Pancreas (tissue), 10 donors: Measurements from ENCODE around the gene SLC7A9. TPM values are rescaled to one million over a fixed set of nuclear protein-coding genes. Genes with fewer than 3 reads are reported as not detected.

Experiments used
- ATAC-seq, 4 donors: fragments of 200-7000 bp; cut with Tn5 transposase; one replicate each; pipeline versions ENCODE4 v1.8.0 to v1.9.1; 2020; ENCODE audit warnings: mild to moderate bottlenecking in 4 of 4, moderate library complexity in 4 of 4
- DNase-seq, 6 donors: peaks; one replicate each; pipeline ENCODE4 v3.0.0-alpha.2; 2020
- FAIRE-seq: peaks from 2 replicates; lab custom pipeline; 2012; peaks lifted over from hg19 to GRCh38; lab: Jason Lieb, UNC
- H3K27ac ChIP-seq, 4 donors: fragments of 200-600 bp; sonication (generic); 1 replicate in 3 of 4; 2 replicates in 1 of 4; pipeline versions ENCODE4 v1.5.0 to v1.8.0; 2020
- H3K27me3 ChIP-seq, 4 donors: fragments of 200-600 bp; one replicate each; pipeline ENCODE4 v1.8.0; 2021
- H3K36me3 ChIP-seq, 3 donors: fragments of 200-600 bp; sonication (generic) in 1 of 3; one replicate each; pipeline versions ENCODE4 v1.5.0 to v1.8.0; 2020 to 2021
- H3K4me1 ChIP-seq, 3 donors: fragments of 200-600 bp; one replicate each; pipeline ENCODE4 v1.8.0; 2021
- H3K4me3 ChIP-seq, 4 donors: fragments of 200-600 bp; sonication (generic) in 2 of 4; one replicate each; pipeline versions ENCODE4 v1.5.0 to v1.8.0; 2020 to 2021
- H3K9me3 ChIP-seq, 4 donors: fragments of 200-600 bp; one replicate each; pipeline ENCODE4 v1.8.0; 2021
- CTCF ChIP-seq, 4 donors: fragments of 200-600 bp; sonication (generic) in 3 of 4; IDR thresholded peaks; one replicate each; pipeline versions ENCODE4 v1.5.0 to v1.8.0; 2021; ENCODE audit warnings: antibody characterized with exemption in 4 of 4
- WGBS, 2 donors: extraction: QIAGEN DNeasy Blood & Tissue Kit; methylation state at CpG; one replicate each; pipeline ENCODE4 v1.1.7; 2013; 5-methylcytosine and 5-hydroxymethylcytosine counted together
- intact Hi-C, 3 donors: fragments of 100-400 bp; cut with DNase I; formaldehyde crosslinking; loops; one replicate each; pipeline versions ENCODE4 v1.11.1 to v1.14.2; 2022
- polyA plus RNA-seq, 2 donors: library from polyadenylated mRNA; stranded (reverse); fragments of 200-250 nt; gene quantifications; one replicate each; pipeline ENCODE4 v1.2.3, GENCODE V29; 2013
- total RNA-seq, 6 donors: library from RNA; stranded (reverse); fragmentation: NEBNext Ultra II Directional in 4 of 6; extraction: Animal tissue kit (Norgen Biotek cat#: 25700) in 4 of 6; gene quantifications; one replicate each; pipeline versions ENCODE4 v1.2.1 to v1.2.4, GENCODE V29; 2021 to 2023
- donor health status: healthy with polysubstance abuse.
- donor health status: DM: no; HTN: no; CAD: no; lungs with moderate emphysema.
- donor health status: DM: no; HTN: no; CAD: no.
- donor health status: control.
- donor health status: control.
- donor health status: Bipolar disorder and iron deficiency.
- donor health status: DM: yes; HTN: yes; CAD: no.
- donor health status: DM: no; HTN: no; CAD: no.
- donor health status: DM: no; HTN: no; CAD: no.
- donor health status: DM: yes; HTN: yes; CAD: no.

SLC7A9 gene
- total and polyA plus RNA-seq, 8 donors = 0.08 to 1.1 (median 0.28) TPM; not detected in 3

GRCh38 chr19:32895384-32895783 lies 25.8 kb upstream of the SLC7A9 start:
- Histone ChIP-seq H3K4me1 (no peaks in the 10 kb centered on the region), H3K27me3 (no peaks in the 10 kb centered on the region), H3K36me3 (no peaks in the 10 kb centered on the region), H3K9me3 (no peaks in the 10 kb centered on the region), H3K4me3 (no peak overlapping the region), H3K27ac (no peak overlapping the region)
- ATAC-seq (no peak), DNase-seq (no peak), FAIRE-seq (no peak)
- 92 to 95% methylated on average over 3 of the region's 3 CpGs for WGBS, 2 donors
- intact Hi-C loops = no loop called here
- TF ChIP-seq CTCF (IDR thresholded peaks at IDR 0.05) = no peak

- intact Hi-C loops = no loop called here
- Histone ChIP-seq H3K36me3 (no peaks in the 10 kb centered on the region), H3K27ac (no peak overlapping the region), H3K4me1 (no peaks in the 10 kb centered on the region), H3K4me3 (no peak overlapping the region), H3K27me3 (no peaks in the 10 kb centered on the region), H3K9me3 (no peaks in the 10 kb centered on the region)
- TF ChIP-seq CTCF (IDR thresholded peaks at IDR 0.05) = no peak
- ATAC-seq = no peak
- no peak for DNase-seq
- peak; percentile 26 for FAIRE-seq
- 94 to 98% methylated on average over 2 of the region's 2 CpGs for WGBS, 2 donors
Observed at GRCh38 chr19:32891609-32892008, 22.0 kb upstream of the SLC7A9 start.

GRCh38 chr19:32890841-32891240 lies 21.3 kb upstream of the SLC7A9 start:
- TF ChIP-seq CTCF (IDR thresholded peaks at IDR 0.05) = no peak
- intact Hi-C loops = no loop called here
- H3K4me3 ChIP-seq = no peak overlapping the region
- H3K27me3 ChIP-seq = no peaks in the 10 kb centered on the region
- no peaks in the 10 kb centered on the region for H3K9me3 ChIP-seq
- H3K27ac ChIP-seq = no peak overlapping the region
- no peaks in the 10 kb centered on the region for H3K36me3 ChIP-seq
- 98 to 100% methylated on average over 10 of the region's 10 CpGs for WGBS, 2 donors
- DNase-seq (no peak), FAIRE-seq (no peak), ATAC-seq (no peak)
- no peaks in the 10 kb centered on the region for H3K4me1 ChIP-seq

- no peak for FAIRE-seq
- H3K36me3 ChIP-seq = no peaks in the 10 kb centered on the region
- intact Hi-C loops = no loop called here
- no peak for ATAC-seq
- no peak overlapping the region for H3K27ac ChIP-seq
- TF ChIP-seq CTCF (IDR thresholded peaks at IDR 0.05) = no peak
- no peak for DNase-seq
- WGBS, 2 donors = 97% methylated on average over 13 of the region's 13 CpGs
- H3K27me3 ChIP-seq = no peaks in the 10 kb centered on the region
- no peaks in the 10 kb centered on the region for H3K4me1 ChIP-seq
- no peak overlapping the region for H3K4me3 ChIP-seq
- H3K9me3 ChIP-seq = no peaks in the 10 kb centered on the region
Observed at GRCh38 chr19:32890326-32890725, 20.8 kb upstream of the SLC7A9 start.

- H3K4me1 ChIP-seq = no peaks in the 10 kb centered on the region
- H3K9me3 ChIP-seq = no peaks in the 10 kb centered on the region
- no peak for TF ChIP-seq CTCF (IDR thresholded peaks at IDR 0.05)
- DNase-seq (no peak), ATAC-seq (no peak), FAIRE-seq (no peak)
- H3K27me3 ChIP-seq = no peaks in the 10 kb centered on the region
- no peak overlapping the region for H3K27ac ChIP-seq
- WGBS, 2 donors = 93 to 97% methylated on average over 11 of the region's 11 CpGs
- intact Hi-C loops = no loop called here
- no peak overlapping the region for H3K4me3 ChIP-seq
- no peaks in the 10 kb centered on the region for H3K36me3 ChIP-seq
Observed at GRCh38 chr19:32889137-32889934, 19.8 kb upstream of the SLC7A9 start.
